ENCODE measurements around the gene PPFIA4. TPM values are rescaled to one million over a fixed set of nuclear protein-coding genes. Genes with fewer than 3 reads are reported as not detected.

Gene PPFIA4
- total and polyA plus RNA-seq, 2 donors (not counting 3 experiments of a cell fraction or from before 2014, with no cell fraction given) = 0.17 to 0.22 TPM

DNA sequence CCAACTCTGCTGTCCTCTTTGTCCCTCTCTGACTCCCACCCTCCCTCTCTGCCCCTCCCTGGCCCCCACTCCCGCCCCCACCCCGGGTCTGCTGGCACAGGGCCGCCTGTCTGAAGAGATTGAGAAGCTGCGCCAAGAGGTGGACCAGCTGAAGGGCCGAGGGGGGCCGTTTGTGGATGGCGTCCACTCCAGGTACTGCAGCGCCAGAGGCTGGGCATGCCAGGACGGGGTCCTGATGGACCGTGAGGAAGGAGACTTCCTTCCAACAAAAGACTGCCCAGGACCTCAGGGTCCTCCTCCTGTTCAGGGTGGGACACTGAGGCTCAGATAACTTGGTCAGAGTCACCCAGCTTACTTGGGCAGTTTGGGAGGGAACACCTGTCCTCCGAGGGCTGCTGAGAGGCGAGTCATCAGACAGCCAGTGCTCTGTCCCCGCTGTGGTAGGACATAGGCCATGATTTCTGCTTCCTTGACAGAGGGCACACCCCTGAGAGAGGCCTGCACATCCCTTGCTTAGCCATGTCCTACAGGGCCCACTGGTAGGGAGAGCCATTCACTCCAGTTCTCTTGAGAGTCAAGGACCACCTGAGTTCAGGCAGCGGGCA is 23.4 kb downstream of the PPFIA4 start:
- Histone ChIP-seq H3K9ac (replicated peaks; ENCODE audit: extremely low read depth, insufficient read depth, low read length) (no peak overlapping the region), H3K4me2 (ENCODE audit: insufficient read depth, low read length) (no peak overlapping the region), H3K27ac (ENCODE audit: insufficient read depth, low read depth, low read length) (no peak overlapping the region), H3K4me1 (ENCODE audit: control insufficient read depth, extremely low read depth, insufficient read depth, low read length) (no peaks in the 10 kb centered on the region), H4K20me1 (replicated peaks; ENCODE audit: control insufficient read depth, extremely low read depth, insufficient read depth, low read length) (no peaks in the 10 kb centered on the region), H3K27me3 (ENCODE audit: control insufficient read depth in 2 of 2, insufficient read depth in 2 of 2, low read length in 2 of 2) (peaks cover 0 to 3% of the 10 kb centered on the region in 2 experiments), H3K36me3 (ENCODE audit: control insufficient read depth in 2 of 2, extremely low read depth in 1 of 2, insufficient read depth in 2 of 2, low read length in 2 of 2) (no peaks in the 10 kb centered on the region), H2AFZ (ENCODE audit: low read depth, low read length) (no peak overlapping the region), H3K9me1 (replicated peaks; ENCODE audit: control insufficient read depth, extremely low read depth, insufficient read depth, low read length) (no peaks in the 10 kb centered on the region), H3K9me3 (replicated peaks; ENCODE audit: control insufficient read depth, insufficient read depth, low read length) (no peaks in the 10 kb centered on the region), H3K4me3 (replicated peaks in 1 of 3; ENCODE audit: insufficient read depth in 1 of 3, low read depth in 1 of 3, low read length in 3 of 3) (no peak overlapping the region), H3K79me2 (ENCODE audit: control insufficient read depth, insufficient read depth, low read length) (no peaks in the 10 kb centered on the region)
- DNase-seq (ENCODE audit: low read depth, low spot score) = no peak
- ChIA-PET CTCF (interaction anchor here (7.5 kb wide), 1 partner anchor 10 kb away, joined by 33 read pairs; no protein-coding TSS in a partner anchor), POLR2A (no interaction called here)
- no peak for TF ChIP-seq JUN (IDR thresholded peaks at IDR 0.05; ENCODE audit: borderline replicate concordance, insufficient read depth, insufficient read length, low read depth)
- no peak for TF ChIP-seq EZH2 (IDR thresholded peaks at IDR 0.05; ENCODE audit: borderline replicate concordance, low read depth, low read length, severe bottlenecking)
- no peak for TF ChIP-seq GATA2 (IDR thresholded peaks at IDR 0.05; ENCODE audit: insufficient read depth, insufficient read length, low read depth, low read length)
- no peak for TF ChIP-seq MYC (IDR thresholded peaks at IDR 0.05; ENCODE audit: low read depth, low read length)
- no peak for TF ChIP-seq POLR2AphosphoS5 (IDR thresholded peaks at IDR 0.05; ENCODE audit: insufficient read depth, low read depth, low read length)
- TF ChIP-seq, protein P1, sequence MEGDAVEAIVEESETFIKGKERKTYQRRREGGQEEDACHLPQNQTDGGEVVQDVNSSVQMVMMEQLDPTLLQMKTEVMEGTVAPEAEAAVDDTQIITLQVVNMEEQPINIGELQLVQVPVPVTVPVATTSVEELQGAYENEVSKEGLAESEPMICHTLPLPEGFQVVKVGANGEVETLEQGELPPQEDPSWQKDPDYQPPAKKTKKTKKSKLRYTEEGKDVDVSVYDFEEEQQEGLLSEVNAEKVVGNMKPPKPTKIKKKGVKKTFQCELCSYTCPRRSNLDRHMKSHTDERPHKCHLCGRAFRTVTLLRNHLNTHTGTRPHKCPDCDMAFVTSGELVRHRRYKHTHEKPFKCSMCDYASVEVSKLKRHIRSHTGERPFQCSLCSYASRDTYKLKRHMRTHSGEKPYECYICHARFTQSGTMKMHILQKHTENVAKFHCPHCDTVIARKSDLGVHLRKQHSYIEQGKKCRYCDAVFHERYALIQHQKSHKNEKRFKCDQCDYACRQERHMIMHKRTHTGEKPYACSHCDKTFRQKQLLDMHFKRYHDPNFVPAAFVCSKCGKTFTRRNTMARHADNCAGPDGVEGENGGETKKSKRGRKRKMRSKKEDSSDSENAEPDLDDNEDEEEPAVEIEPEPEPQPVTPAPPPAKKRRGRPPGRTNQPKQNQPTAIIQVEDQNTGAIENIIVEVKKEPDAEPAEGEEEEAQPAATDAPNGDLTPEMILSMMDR (IDR thresholded peaks at IDR 0.05; ENCODE audit: extremely low read depth in 1 of 2, insufficient read depth in 1 of 2, low read depth in 1 of 2, low read length in 2 of 2) = no peak
- TF ChIP-seq FOS (IDR thresholded peaks at IDR 0.05; ENCODE audit: borderline replicate concordance, insufficient read depth, low read length) = no peak
- TF ChIP-seq, protein P2, sequence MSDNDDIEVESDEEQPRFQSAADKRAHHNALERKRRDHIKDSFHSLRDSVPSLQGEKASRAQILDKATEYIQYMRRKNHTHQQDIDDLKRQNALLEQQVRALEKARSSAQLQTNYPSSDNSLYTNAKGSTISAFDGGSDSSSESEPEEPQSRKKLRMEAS (IDR thresholded peaks at IDR 0.05; ENCODE audit: insufficient read depth, insufficient read length) = no peak
- FAIRE-seq = no peak
- BruUV-seq (replicated peaks) = no TSS peak
- intact Hi-C loops (cut with micrococcal nuclease) (no loop called here), dilution Hi-C loops (cut with MboI; ENCODE audit: extremely low pct_ligation_motif_present, low sequenced_read_pairs) (no loop called here)

All from endothelial cell of umbilical vein (primary cell).